ENCODE data around the gene MPST. TPM values are rescaled to one million over a fixed set of nuclear protein-coding genes. Genes with fewer than 3 reads are reported as not detected.

MPST gene
- polyA plus RNA-seq, 1 donor from 2014 or later = 56.0 TPM

DNA sequence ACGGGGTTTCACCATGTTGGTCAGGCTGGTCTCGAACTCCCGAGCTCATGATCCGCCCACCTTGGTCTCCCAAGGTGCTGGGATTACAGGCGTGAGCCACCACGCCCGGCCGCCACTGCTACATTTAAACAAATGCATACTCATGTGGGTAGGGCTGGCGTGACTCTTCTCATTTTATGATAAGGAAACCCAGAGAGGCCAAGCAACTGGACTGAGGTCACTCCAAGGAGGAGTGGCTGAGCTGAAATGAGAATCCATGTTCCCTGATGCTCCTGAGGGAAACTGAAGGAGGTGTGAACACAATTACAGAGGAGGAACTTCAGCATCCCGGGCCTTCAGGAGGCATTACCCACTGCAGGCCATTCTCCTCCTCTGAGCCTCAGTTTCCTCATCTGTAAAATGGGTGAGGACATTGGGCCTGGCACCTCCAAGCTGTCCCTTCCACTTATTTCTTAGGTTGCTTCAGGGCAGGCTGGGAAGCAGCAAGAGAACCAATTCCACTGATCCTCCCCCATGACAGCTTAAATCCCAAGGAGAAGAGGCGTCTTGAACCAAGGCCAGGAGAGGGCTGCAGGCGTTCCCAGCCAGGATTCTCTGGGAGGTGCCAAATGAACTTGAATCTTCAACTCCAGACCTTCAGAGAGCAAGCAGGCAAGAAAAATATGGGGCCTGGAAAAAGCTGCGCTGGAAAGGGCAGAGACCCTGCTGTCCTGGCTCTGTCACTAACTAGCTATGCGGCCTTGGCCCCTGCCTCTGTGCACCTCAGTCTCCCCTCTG lies 3.2 kb upstream of the MPST start:
- Histone ChIP-seq H3K4me2 (ENCODE audit: low read length) (no peak overlapping the region), H3K79me2 (replicated peaks; ENCODE audit: insufficient read depth, low read length) (peaks cover 10% of the 10 kb centered on the region), H3K27ac (ENCODE audit: low read length) (no peak overlapping the region), H3F3A (ENCODE audit: insufficient read depth, low read length, poor library complexity, severe bottlenecking) (no peaks in the 10 kb centered on the region), H3K4me3 (ENCODE audit: low read length) (no peak overlapping the region), H3K9me2 (ENCODE audit: insufficient read depth, low read length) (no peaks in the 10 kb centered on the region), H4K20me1 (ENCODE audit: insufficient read depth) (no peaks in the 10 kb centered on the region), H2AFZ (ENCODE audit: low read depth, low read length) (no peak overlapping the region), H3K27me3 (ENCODE audit: insufficient read depth, low read depth, low read length) (no peaks in the 10 kb centered on the region), H3K9me3 (ENCODE audit: low read length) (no peaks in the 10 kb centered on the region), H3K9ac (ENCODE audit: low read length) (no peak overlapping the region), H3K36me3 (ENCODE audit: insufficient read depth, low read length) (no peaks in the 10 kb centered on the region)
- no peak for TF ChIP-seq MXI1 (conservative IDR thresholded peaks at IDR 0.05; ENCODE audit: poor library complexity, severe bottlenecking)
- no peak for TF ChIP-seq POLR2AphosphoS5 (IDR thresholded peaks at IDR 0.05)
- TF ChIP-seq EP300 (conservative IDR thresholded peaks at IDR 0.05; ENCODE audit: poor library complexity, severe bottlenecking) = no peak
- TF ChIP-seq REST (IDR thresholded peaks at IDR 0.05; ENCODE audit: borderline replicate concordance) = no peak
- TF ChIP-seq CTCF (IDR thresholded peaks at IDR 0.05; ENCODE audit: poor library complexity, severe bottlenecking) = no peak
- TF ChIP-seq EZH2 (IDR thresholded peaks at IDR 0.05; ENCODE audit: borderline replicate concordance, insufficient read depth, low read length, poor library complexity, severe bottlenecking) = no peak
- no peak for TF ChIP-seq RAD21 (conservative IDR thresholded peaks at IDR 0.05)
- no peak for TF ChIP-seq SMC3 (conservative IDR thresholded peaks at IDR 0.05; ENCODE audit: poor library complexity)
- TF ChIP-seq TAF1 (IDR thresholded peaks at IDR 0.05; ENCODE audit: low read depth) = no peak

DNA sequence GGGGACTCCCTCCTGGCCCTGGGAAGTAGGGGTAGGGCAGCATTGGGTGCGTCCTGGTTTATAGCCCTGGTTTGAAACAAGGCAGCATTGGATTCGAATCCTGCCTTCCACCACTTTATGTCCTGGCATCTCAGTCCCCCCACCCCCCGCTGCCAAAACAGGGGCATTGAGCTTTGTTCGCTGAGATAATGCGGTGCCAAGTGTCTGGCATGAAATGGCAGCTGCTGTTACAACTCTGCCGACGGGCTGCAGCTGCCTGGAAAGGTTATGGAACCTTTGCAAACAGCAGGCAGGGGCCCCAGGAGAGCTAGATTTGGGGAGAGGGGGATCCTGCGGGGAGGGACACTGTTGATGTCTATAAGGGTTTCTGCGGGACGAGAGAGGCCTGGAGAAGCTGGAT lies 2.2 kb upstream of the MPST start:
- no peaks in the 10 kb centered on the region for H3K36me3 ChIP-seq (ENCODE audit: insufficient read depth, low read length)
- H3K9me2 ChIP-seq (ENCODE audit: insufficient read depth, low read length) = no peaks in the 10 kb centered on the region
- H4K20me1 ChIP-seq (ENCODE audit: insufficient read depth) = no peaks in the 10 kb centered on the region
- H2AFZ ChIP-seq (ENCODE audit: low read depth, low read length) = no peak overlapping the region
- no peak overlapping the region for H3K27ac ChIP-seq (ENCODE audit: low read length)
- H3K9me3 ChIP-seq (ENCODE audit: low read length) = no peaks in the 10 kb centered on the region
- H3K9ac ChIP-seq (ENCODE audit: low read length) = no peak overlapping the region
- H3K79me2 ChIP-seq (replicated peaks; ENCODE audit: insufficient read depth, low read length) = peaks cover 10% of the 10 kb centered on the region
- H3K4me2 ChIP-seq (ENCODE audit: low read length) = no peak overlapping the region
- no peak for TF ChIP-seq POLR2AphosphoS5 (IDR thresholded peaks at IDR 0.05)
- no peak for TF ChIP-seq RAD21 (conservative IDR thresholded peaks at IDR 0.05)
- no peak for TF ChIP-seq MXI1 (conservative IDR thresholded peaks at IDR 0.05; ENCODE audit: poor library complexity, severe bottlenecking)
- TF ChIP-seq EZH2 (IDR thresholded peaks at IDR 0.05; ENCODE audit: borderline replicate concordance, insufficient read depth, low read length, poor library complexity, severe bottlenecking) = no peak
- no peaks in the 10 kb centered on the region for H3K27me3 ChIP-seq (ENCODE audit: insufficient read depth, low read depth, low read length)
- no peak overlapping the region for H3K4me3 ChIP-seq (ENCODE audit: low read length)
- H3F3A ChIP-seq (ENCODE audit: insufficient read depth, low read length, poor library complexity, severe bottlenecking) = no peaks in the 10 kb centered on the region
